HepG2 (cell line): Measurements from ENCODE around the gene SERTAD3. TPM values are rescaled to one million over a fixed set of nuclear protein-coding genes. Genes with fewer than 3 reads are reported as not detected.

Experiments
- ATAC-seq: fragments of 200-7000 bp; cut with Tn5 transposase; 3 replicates; pipeline ENCODE4 v1.9.1; 2020; ENCODE audit warnings: mild to moderate bottlenecking, moderate library complexity
- BruUV-seq: library from RNA; stranded (reverse); fragments of 400-500 nt; replicated peaks from 2 replicates; lab custom pipeline; 2021; lab: Mats Ljungman, UMichigan
- CTCF ChIA-PET: fragments of 300-600 bp; formaldehyde crosslinking; extraction: SDS; loops from one replicate; lab custom pipeline; 2021; ENCODE audit warnings: low total read pairs, inconsistent platforms, low intra/inter-chr PET ratio; lab: Yijun Ruan, JAX
- POLR2A ChIA-PET: fragments of 350-600 bp; sonication (Branson Sonifier 250); formaldehyde crosslinking; loops from one replicate; lab custom pipeline; 2020; ENCODE audit warnings: antibody characterized with exemption, inconsistent platforms; lab: Yijun Ruan, JAX
- DNase-seq: peaks from one replicate; pipeline ENCODE4 v3.0.0-alpha.2; 2015; ENCODE audit warnings: low spot score
- FAIRE-seq: peaks from 3 replicates; lab custom pipeline; 2011; peaks lifted over from hg19 to GRCh38; lab: Jason Lieb, UNC
- H2AFZ ChIP-seq: one replicate; pipeline ENCODE4 v1.6.1; 2011; ENCODE audit warnings: low read length, inconsistent platforms
- H3K27ac ChIP-seq: fragments of 300-600 bp; 3 replicates; pipeline ENCODE4 v1.8.0; 2011; ENCODE audit warnings: mixed run types, mild to moderate bottlenecking, mixed read lengths, low read length, inconsistent platforms; ENCODE audit not compliant: insufficient read depth; ENCODE audit errors: extremely low read length
- H3K27me3 ChIP-seq, 2 experiments: fragments of 200-600 bp in 1 of 2; 2 replicates in 1 of 2; 3 replicates in 1 of 2; pipeline versions ENCODE4 v1.6.0 to v1.8.0; 2011; ENCODE audit warnings: low read length in 2 of 2, mild to moderate bottlenecking in 2 of 2, moderate library complexity in 2 of 2, inconsistent platforms in 1 of 2; ENCODE audit not compliant: insufficient read depth in 2 of 2, control insufficient read depth in 1 of 2
- H3K36me3 ChIP-seq, 2 experiments: fragments of 200-600 bp in 1 of 2; replicated peaks in 1 of 2; 2 replicates in 1 of 2; 3 replicates in 1 of 2; pipeline versions ENCODE4 v1.5.1 to v1.8.0; 2011; ENCODE audit warnings: low read length in 2 of 2, inconsistent platforms in 1 of 2; ENCODE audit not compliant: insufficient read depth in 2 of 2, control insufficient read depth in 1 of 2
- H3K4me1 ChIP-seq: 2 replicates; pipeline ENCODE4 v1.5.1; 2012; ENCODE audit warnings: low read length, inconsistent platforms; ENCODE audit not compliant: insufficient read depth
- H3K4me2 ChIP-seq: 2 replicates; pipeline ENCODE4 v1.6.0; 2011; ENCODE audit warnings: low read depth, low read length, inconsistent platforms
- H3K4me3 ChIP-seq, 3 experiments: fragments of 200-600 bp in 1 of 3; sonication (generic), shearing (Covaris generic) in 1 of 3; replicated peaks in 1 of 3; 2 replicates each; pipeline ENCODE4 v1.5.1; 2011 to 2016; ENCODE audit warnings: low read length in 3 of 3, inconsistent platforms in 2 of 3, low read depth in 2 of 3, mild to moderate bottlenecking in 2 of 3, control low read depth in 1 of 3, mixed read lengths in 1 of 3; ENCODE audit not compliant: insufficient read depth in 1 of 3
- H3K79me2 ChIP-seq: one replicate; pipeline ENCODE4 v1.6.1; 2011; ENCODE audit warnings: low read length, inconsistent platforms; ENCODE audit not compliant: insufficient read depth
- H3K9ac ChIP-seq: 2 replicates; pipeline ENCODE4 v1.6.0; 2011; ENCODE audit warnings: mild to moderate bottlenecking, low read depth, low read length, inconsistent platforms; ENCODE audit not compliant: insufficient read depth
- H3K9me3 ChIP-seq: 2 replicates; pipeline ENCODE4 v1.5.1; 2012; ENCODE audit warnings: mild to moderate bottlenecking, low read length
- H4K20me1 ChIP-seq: 2 replicates; pipeline ENCODE4 v1.6.0; 2011; ENCODE audit warnings: inconsistent platforms, mild to moderate bottlenecking, low read length, moderate library complexity; ENCODE audit not compliant: insufficient read depth
- ARNT2 ChIP-seq: sonication (generic); formaldehyde crosslinking; IDR thresholded peaks from 2 replicates; pipeline ENCODE4 v1.8.0; 2022; ENCODE audit warnings: mild to moderate bottlenecking, low read depth, missing genetic modification reagents, moderate library complexity
- ASH2L ChIP-seq: fragments of 300-600, 200-600 bp; sonication (generic); IDR thresholded peaks from 2 replicates; pipeline ENCODE4 v1.7.0; 2017; ENCODE audit warnings: low read depth, mild to moderate bottlenecking, moderate library complexity, mixed read lengths, low read length; ENCODE audit not compliant: insufficient read length
- CBX1 ChIP-seq: IDR thresholded peaks from one replicate; pipeline ENCODE4 v1.6.1; 2016; ENCODE audit warnings: antibody characterized with exemption, low read depth
- HINFP ChIP-seq: sonication (generic); formaldehyde crosslinking; IDR thresholded peaks from 2 replicates; pipeline ENCODE4 v1.4.0; 2020; ENCODE audit warnings: low read depth, mild to moderate bottlenecking, missing genetic modification reagents
- MXI1 ChIP-seq: IDR thresholded peaks from 3 replicates; pipeline ENCODE4 v1.6.1; 2012; ENCODE audit warnings: low read depth, low read length, inconsistent platforms, borderline replicate concordance
- RCOR2 ChIP-seq: IDR thresholded peaks from 2 replicates; pipeline ENCODE4 v1.6.1; 2016; ENCODE audit warnings: missing biosample characterization, missing genetic modification reagents
- SIX4 ChIP-seq: sonication (generic); formaldehyde crosslinking; IDR thresholded peaks from 2 replicates; pipeline ENCODE4 v1.4.0; 2020; ENCODE audit warnings: missing genetic modification reagents
- ZMYM2 ChIP-seq: sonication (generic); formaldehyde crosslinking; IDR thresholded peaks from 2 replicates; pipeline ENCODE4 v1.8.0; 2022; ENCODE audit warnings: mild to moderate bottlenecking, missing genetic modification reagents
- ZNF160 ChIP-seq: sonication (generic); formaldehyde crosslinking; IDR thresholded peaks from 2 replicates; pipeline ENCODE4 v1.8.0; 2022; ENCODE audit warnings: mild to moderate bottlenecking, inconsistent platforms, missing genetic modification reagents
- ZNF251 ChIP-seq: sonication (generic); formaldehyde crosslinking; IDR thresholded peaks from 2 replicates; pipeline ENCODE4 v1.9.0; 2021; ENCODE audit warnings: mild to moderate bottlenecking, missing genetic modification reagents
- ZNF776 ChIP-seq: sonication (generic); formaldehyde crosslinking; IDR thresholded peaks from 2 replicates; pipeline ENCODE4 v1.4.0; 2020; ENCODE audit warnings: mild to moderate bottlenecking, missing genetic modification reagents
- ZNF780A ChIP-seq: sonication (generic); formaldehyde crosslinking; IDR thresholded peaks from 2 replicates; pipeline ENCODE4 v1.8.0; 2022; ENCODE audit warnings: mild to moderate bottlenecking, missing genetic modification reagents, moderate library complexity
- ZSCAN20 ChIP-seq: sonication (generic); formaldehyde crosslinking; IDR thresholded peaks from 2 replicates; pipeline ENCODE4 v1.4.0; 2020; ENCODE audit warnings: missing genetic modification reagents, mild to moderate bottlenecking, borderline replicate concordance
- WGBS: methylation state at CpG from one replicate; pipeline ENCODE4 v1.1.6; 2017; ENCODE audit warnings: low lambda C conversion rate; 5-methylcytosine and 5-hydroxymethylcytosine counted together
- in situ Hi-C: cut with HindIII; loops from 2 replicates; pipeline ENCODE4 v1.10.0; 2017; ENCODE audit warnings: low pct_unique_long_range_greater_than_20kb; ENCODE audit not compliant: extremely low pct_ligation_motif_present
- intact Hi-C: fragments of 100-400 bp; cut with micrococcal nuclease; formaldehyde crosslinking; loops from one replicate; pipeline ENCODE4 v1.10.0; 2022; ENCODE audit not compliant: unreplicated experiment
- polyA plus RNA-seq, 8 experiments: library from polyadenylated mRNA; depleted of rRNA in 3 of 8; stranded (reverse) in 7 of 8; unstranded in 1 of 8; fragments of >200 nt; fragmentation: Illumina TruSeq in 4 of 8; extraction: Trizol in 4 of 8; gene quantifications; 2 replicates each; pipeline versions ENCODE4 v1.2.1 to v1.2.3, GENCODE V29; 2011 to 2016; ENCODE audit warnings: low read depth in 4 of 8, missing spikeins in 1 of 8, mixed read lengths in 1 of 8; ENCODE audit not compliant: insufficient read depth in 1 of 8
- total RNA-seq, 5 experiments: library from RNA; depleted of rRNA; stranded (reverse); fragments of >200 nt; fragmentation: Illumina TruSeq; extraction: Trizol; gene quantifications; 2 replicates each; pipeline ENCODE4 v1.2.3, GENCODE V29; 2016; ENCODE audit warnings: low read depth in 1 of 5
- TF ChIP-seq, protein P1 (sequence below): sonication (generic); formaldehyde crosslinking; IDR thresholded peaks from 2 replicates; pipeline ENCODE4 v1.9.0; 2021; ENCODE audit warnings: mild to moderate bottlenecking, missing genetic modification reagents

The SERTAD3 gene
- total and polyA plus RNA-seq, 2 of the 13 experiments (the other 11 are each of a cell fraction or from before 2014, with no cell fraction given) = 9.6 to 16.9 TPM

GRCh38 chr19:40465557-40466218, 21.6 kb upstream of the SERTAD3 start, which contains the start of gene BLVRB (continued):
- no peak for TF ChIP-seq SIX4
- no peak for TF ChIP-seq HINFP (CRISPR knock-in tag)
- 0 out of 3 replicates have a peak, but pooled peaks have one; percentile 43 for TF ChIP-seq MXI1
- TF ChIP-seq CBX1 = no peak
- TF ChIP-seq ARNT2 (CRISPR knock-in tag) = no peak
- no peak for TF ChIP-seq ZNF160 (CRISPR knock-in tag)
- TF ChIP-seq ZSCAN20 (CRISPR knock-in tag) = no peak
- TF ChIP-seq ASH2L = peak; percentile 36
- TF ChIP-seq ZNF776 (CRISPR knock-in tag) = 0 out of 2 replicates have a peak, but pooled peaks have one; percentile 47

- TSS peak; percentile 89 for BruUV-seq
- peak; percentile 58; the same call in 1 of the 2 replicates for TF ChIP-seq RCOR2 (CRISPR knock-in tag)
- TF ChIP-seq ZMYM2 = peak; percentile 51; the same call in 1 of the 2 replicates
- TF ChIP-seq, protein P1, sequence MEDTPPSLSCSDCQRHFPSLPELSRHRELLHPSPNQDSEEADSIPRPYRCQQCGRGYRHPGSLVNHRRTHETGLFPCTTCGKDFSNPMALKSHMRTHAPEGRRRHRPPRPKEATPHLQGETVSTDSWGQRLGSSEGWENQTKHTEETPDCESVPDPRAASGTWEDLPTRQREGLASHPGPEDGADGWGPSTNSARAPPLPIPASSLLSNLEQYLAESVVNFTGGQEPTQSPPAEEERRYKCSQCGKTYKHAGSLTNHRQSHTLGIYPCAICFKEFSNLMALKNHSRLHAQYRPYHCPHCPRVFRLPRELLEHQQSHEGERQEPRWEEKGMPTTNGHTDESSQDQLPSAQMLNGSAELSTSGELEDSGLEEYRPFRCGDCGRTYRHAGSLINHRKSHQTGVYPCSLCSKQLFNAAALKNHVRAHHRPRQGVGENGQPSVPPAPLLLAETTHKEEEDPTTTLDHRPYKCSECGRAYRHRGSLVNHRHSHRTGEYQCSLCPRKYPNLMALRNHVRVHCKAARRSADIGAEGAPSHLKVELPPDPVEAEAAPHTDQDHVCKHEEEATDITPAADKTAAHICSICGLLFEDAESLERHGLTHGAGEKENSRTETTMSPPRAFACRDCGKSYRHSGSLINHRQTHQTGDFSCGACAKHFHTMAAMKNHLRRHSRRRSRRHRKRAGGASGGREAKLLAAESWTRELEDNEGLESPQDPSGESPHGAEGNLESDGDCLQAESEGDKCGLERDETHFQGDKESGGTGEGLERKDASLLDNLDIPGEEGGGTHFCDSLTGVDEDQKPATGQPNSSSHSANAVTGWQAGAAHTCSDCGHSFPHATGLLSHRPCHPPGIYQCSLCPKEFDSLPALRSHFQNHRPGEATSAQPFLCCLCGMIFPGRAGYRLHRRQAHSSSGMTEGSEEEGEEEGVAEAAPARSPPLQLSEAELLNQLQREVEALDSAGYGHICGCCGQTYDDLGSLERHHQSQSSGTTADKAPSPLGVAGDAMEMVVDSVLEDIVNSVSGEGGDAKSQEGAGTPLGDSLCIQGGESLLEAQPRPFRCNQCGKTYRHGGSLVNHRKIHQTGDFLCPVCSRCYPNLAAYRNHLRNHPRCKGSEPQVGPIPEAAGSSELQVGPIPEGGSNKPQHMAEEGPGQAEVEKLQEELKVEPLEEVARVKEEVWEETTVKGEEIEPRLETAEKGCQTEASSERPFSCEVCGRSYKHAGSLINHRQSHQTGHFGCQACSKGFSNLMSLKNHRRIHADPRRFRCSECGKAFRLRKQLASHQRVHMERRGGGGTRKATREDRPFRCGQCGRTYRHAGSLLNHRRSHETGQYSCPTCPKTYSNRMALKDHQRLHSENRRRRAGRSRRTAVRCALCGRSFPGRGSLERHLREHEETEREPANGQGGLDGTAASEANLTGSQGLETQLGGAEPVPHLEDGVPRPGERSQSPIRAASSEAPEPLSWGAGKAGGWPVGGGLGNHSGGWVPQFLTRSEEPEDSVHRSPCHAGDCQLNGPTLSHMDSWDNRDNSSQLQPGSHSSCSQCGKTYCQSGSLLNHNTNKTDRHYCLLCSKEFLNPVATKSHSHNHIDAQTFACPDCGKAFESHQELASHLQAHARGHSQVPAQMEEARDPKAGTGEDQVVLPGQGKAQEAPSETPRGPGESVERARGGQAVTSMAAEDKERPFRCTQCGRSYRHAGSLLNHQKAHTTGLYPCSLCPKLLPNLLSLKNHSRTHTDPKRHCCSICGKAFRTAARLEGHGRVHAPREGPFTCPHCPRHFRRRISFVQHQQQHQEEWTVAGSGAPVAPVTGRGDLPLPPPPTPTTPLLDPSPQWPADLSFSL (CRISPR knock-in tag) = peak; percentile 63; the same call in 1 of the 2 replicates
- no peak for TF ChIP-seq ZNF251 (CRISPR knock-in tag)
- no peak for TF ChIP-seq ZNF780A (CRISPR knock-in tag)
Observed at GRCh38 chr19:40465025-40465556, 21.0 kb upstream of the SERTAD3 start.

More at GRCh38 chr19:40465025-40465556, 21.0 kb upstream of the SERTAD3 start:
- H3K4me1 ChIP-seq = peaks cover 52% of the 10 kb centered on the region
- H3K9me3 ChIP-seq = no peaks in the 10 kb centered on the region
- H3K27me3 ChIP-seq = peaks cover 1 to 17% of the 10 kb centered on the region in 2 experiments; a peak in 3 of 5 replicates
- peak overlapping the region; percentile 86 for H3K4me2 ChIP-seq
- no peak overlapping the region for H2AFZ ChIP-seq
- H3K4me3 ChIP-seq = peak overlapping the region; percentile 66 to 87 (median 75)
- POLR2A ChIA-PET = interaction anchor here (0.8 to 5.5 kb wide), 12 partner anchors 11 to 181 kb away, joined by 3 to 47 read pairs (median 5); partner anchors contain the start of genes C19orf47, PLD3, SERTAD1 and SERTAD3
- H4K20me1 ChIP-seq = no peaks in the 10 kb centered on the region
- peak; percentile 16 for ATAC-seq
- peak; percentile 52 for DNase-seq
- H3K36me3 ChIP-seq = no peaks in the 10 kb centered on the region
- 7% methylated on average over 11 of the region's 11 CpGs for WGBS
- intact Hi-C loops (loop anchor here (2.0 to 10.0 kb wide), 2 partner anchors 20 to 60 kb away; partner anchors contain the start of gene SERTAD3), in situ Hi-C loops (no loop called here)
- H3K79me2 ChIP-seq = no peaks in the 10 kb centered on the region
- peak overlapping the region; percentile 64 for H3K9ac ChIP-seq
- FAIRE-seq = no peak
- peak overlapping the region; percentile 66 for H3K27ac ChIP-seq
- CTCF ChIA-PET = no interaction called here
